OCI-LY7 (cell line): ENCODE measurements around the gene NSMCE3. TPM values are rescaled to one million over a fixed set of nuclear protein-coding genes. Genes with fewer than 3 reads are reported as not detected.

Source experiments
- BruUV-seq: library from RNA; stranded (reverse); fragments of 400-500 nt; replicated peaks from 2 replicates; lab custom pipeline; 2021; lab: Mats Ljungman, UMichigan
- CTCF ChIA-PET: fragments of 300-600 bp; sonication (Branson Sonifier 250); formaldehyde crosslinking; loops from one replicate; lab custom pipeline; 2022; ENCODE audit warnings: antibody characterized with exemption; ENCODE audit not compliant: unreplicated experiment; lab: Charles Lee
- POLR2A ChIA-PET: fragments of 300-600 bp; sonication (Branson Sonifier 250); formaldehyde crosslinking; loops from one replicate; lab custom pipeline; 2022; ENCODE audit warnings: antibody characterized with exemption; lab: Charles Lee
- DNase-seq: peaks from one replicate; pipeline ENCODE4 v3.0.0-alpha.2; 2015; ENCODE audit warnings: low spot score
- H2AFZ ChIP-seq: fragments of 200-600 bp; sonication (generic), shearing (Covaris generic); 2 replicates; pipeline ENCODE4 v1.6.1; 2014; ENCODE audit warnings: mild to moderate bottlenecking, antibody characterized with exemption, low read length, moderate library complexity
- H3K27ac ChIP-seq: fragments of 200-600 bp; sonication (generic); 2 replicates; pipeline ENCODE4 v1.5.1; 2014; ENCODE audit warnings: mixed run types, low read depth, mild to moderate bottlenecking, moderate library complexity, low read length, inconsistent platforms; ENCODE audit not compliant: poor library complexity, severe bottlenecking
- H3K36me3 ChIP-seq: fragments of 200-600 bp; sonication (generic); 2 replicates; pipeline ENCODE4 v1.6.1; 2014; ENCODE audit warnings: mild to moderate bottlenecking, antibody characterized with exemption, low read length, moderate library complexity, mixed read lengths; ENCODE audit not compliant: insufficient read depth
- H3K4me1 ChIP-seq: fragments of 200-600 bp; sonication (generic); 2 replicates; pipeline ENCODE4 v1.5.1; 2014; ENCODE audit warnings: mild to moderate bottlenecking, low read length; ENCODE audit not compliant: insufficient read depth, poor library complexity, severe bottlenecking
- H3K4me2 ChIP-seq: fragments of 200-600 bp; sonication (generic); 2 replicates; pipeline ENCODE4 v1.6.1; 2014; ENCODE audit warnings: mild to moderate bottlenecking, low read length
- H3K4me3 ChIP-seq: fragments of 200-600 bp; sonication (generic); 2 replicates; pipeline ENCODE4 v1.5.1; 2014; ENCODE audit warnings: mild to moderate bottlenecking, low read depth, low read length; ENCODE audit not compliant: poor library complexity, severe bottlenecking
- H3K79me2 ChIP-seq: fragments of 200-600 bp; sonication (generic); 2 replicates; pipeline ENCODE4 v1.6.1; 2016; ENCODE audit warnings: low read depth, mild to moderate bottlenecking, low read length, moderate library complexity, mixed read lengths; ENCODE audit not compliant: insufficient read depth
- H3K9me2 ChIP-seq: fragments of 200-600 bp; sonication (generic); 2 replicates; pipeline ENCODE4 v1.6.1; 2016; ENCODE audit warnings: mild to moderate bottlenecking, low read length, mixed read lengths; ENCODE audit not compliant: insufficient read depth
- H3K9me3 ChIP-seq: fragments of 200-600 bp; sonication (generic); 2 replicates; pipeline ENCODE4 v1.6.1; 2014; ENCODE audit warnings: mild to moderate bottlenecking, mixed run types, low read length, mixed read lengths
- H4K20me1 ChIP-seq: fragments of 200-600 bp; sonication (generic); 2 replicates; pipeline ENCODE4 v1.6.1; 2014; ENCODE audit warnings: mild to moderate bottlenecking, antibody characterized with exemption, low read length, moderate library complexity, mixed read lengths; ENCODE audit not compliant: insufficient read depth
- CTCF ChIP-seq: fragments of 200-600 bp; sonication (generic); conservative IDR thresholded peaks from 2 replicates; pipeline ENCODE4 v1.5.1; 2014; ENCODE audit warnings: mild to moderate bottlenecking, antibody characterized with exemption, low read length, moderate library complexity, mixed read lengths
- EZH2phosphoT487 ChIP-seq: fragments of 200-600 bp; sonication (generic); IDR thresholded peaks from 2 replicates; pipeline ENCODE4 v1.6.1; 2018; ENCODE audit warnings: low read depth, borderline replicate concordance, mild to moderate bottlenecking, mixed run types, antibody characterized with exemption, low read length, moderate library complexity, mixed read lengths
- intact Hi-C: fragments of 100-400 bp; cut with micrococcal nuclease; formaldehyde crosslinking; loops from one replicate; pipeline ENCODE4 v1.10.0; 2022; ENCODE audit not compliant: unreplicated experiment
- total RNA-seq, 2 experiments: library from RNA; depleted of rRNA in 1 of 2; stranded (reverse); fragments of >200 nt in 1 of 2; shearing (Covaris generic) in 1 of 2; gene quantifications; 2 replicates each; pipeline ENCODE4 v1.2.3, GENCODE V29; 2014 to 2022

Gene NSMCE3
- total RNA-seq, 2 experiments from 2014 or later: 18.6 to 29.4 TPM

- Histone ChIP-seq H3K9me3 (no peaks in the 10 kb centered on the region), H3K4me1 (no peaks in the 10 kb centered on the region), H3K4me2 (no peak overlapping the region), H3K9me2 (no peaks in the 10 kb centered on the region), H4K20me1 (no peaks in the 10 kb centered on the region), H2AFZ (no peak overlapping the region), H3K27ac (no peak overlapping the region), H3K4me3 (no peak overlapping the region), H3K36me3 (no peaks in the 10 kb centered on the region), H3K79me2 (no peaks in the 10 kb centered on the region)
- ChIA-PET POLR2A (interaction anchor here (1.0 kb wide), 1 partner anchor 226 kb away, joined by 3 read pairs; no protein-coding TSS in a partner anchor), CTCF (no interaction called here)
- TF ChIP-seq CTCF (no peak), EZH2phosphoT487 (no peak)
- intact Hi-C loops: no loop called here
- no peak for DNase-seq
- no TSS peak for BruUV-seq
Observed at GRCh38 chr15:29308299-29308698, 38.7 kb upstream of the NSMCE3 start.

- Histone ChIP-seq H3K9me2 (no peaks in the 10 kb centered on the region), H2AFZ (no peak overlapping the region), H3K4me3 (no peak overlapping the region), H3K9me3 (no peaks in the 10 kb centered on the region), H3K36me3 (no peaks in the 10 kb centered on the region), H3K79me2 (no peaks in the 10 kb centered on the region), H3K27ac (no peak overlapping the region), H4K20me1 (no peaks in the 10 kb centered on the region), H3K4me2 (no peak overlapping the region), H3K4me1 (no peaks in the 10 kb centered on the region)
- ChIA-PET CTCF (no interaction called here), POLR2A (no interaction called here)
- no TSS peak for BruUV-seq
- no peak for DNase-seq
- no peak for TF ChIP-seq EZH2phosphoT487
- no peak for TF ChIP-seq CTCF
- intact Hi-C loops: no loop called here
Observed at GRCh38 chr15:29305556-29305955, 35.9 kb upstream of the NSMCE3 start.

GRCh38 chr15:29302871-29303270 is 33.2 kb upstream of the NSMCE3 start:
- H3K4me1 ChIP-seq: no peaks in the 10 kb centered on the region
- H2AFZ ChIP-seq: no peak overlapping the region
- intact Hi-C loops: no loop called here
- H3K36me3 ChIP-seq: no peaks in the 10 kb centered on the region
- H3K79me2 ChIP-seq: no peaks in the 10 kb centered on the region
- H3K4me3 ChIP-seq: no peak overlapping the region
- H4K20me1 ChIP-seq: no peaks in the 10 kb centered on the region
- POLR2A ChIA-PET: interaction anchor here (1.2 kb wide), 1 partner anchor 294 kb away, joined by 3 read pairs; no protein-coding TSS in a partner anchor
- no peaks in the 10 kb centered on the region for H3K9me3 ChIP-seq
- H3K9me2 ChIP-seq: no peaks in the 10 kb centered on the region
- H3K4me2 ChIP-seq: no peak overlapping the region
- no peak for DNase-seq
- BruUV-seq: no TSS peak
- CTCF ChIA-PET: no interaction called here
- TF ChIP-seq EZH2phosphoT487 (no peak), CTCF (no peak)
- H3K27ac ChIP-seq: no peak overlapping the region
